Right lobe of liver (tissue), 4 donors: ENCODE data around the gene C8A.

Source experiments
- POLR2A ChIP-seq: fragments of 450-650 bp; IDR thresholded peaks from one replicate; pipeline ENCODE4 v1.6.1; 2017; ENCODE audit warnings: antibody characterized with exemption, mild to moderate bottlenecking
- TF ChIP-seq, protein P1 (sequence below), 4 donors: fragments of 200-600 bp in 3 of 4; fragments of 450-650 bp in 1 of 4; IDR thresholded peaks; one replicate each; pipeline versions ENCODE4 v1.5.1 to v1.8.0; 2016 to 2022; ENCODE audit warnings: antibody characterized with exemption in 4 of 4, mild to moderate bottlenecking in 2 of 4
- donor health status: DM: no; HTN: no; CAD: no.
- donor health status: DM: no; HTN: no; CAD: no.
- donor health status: DM: no; HTN: yes; CAD: no.

DNA sequence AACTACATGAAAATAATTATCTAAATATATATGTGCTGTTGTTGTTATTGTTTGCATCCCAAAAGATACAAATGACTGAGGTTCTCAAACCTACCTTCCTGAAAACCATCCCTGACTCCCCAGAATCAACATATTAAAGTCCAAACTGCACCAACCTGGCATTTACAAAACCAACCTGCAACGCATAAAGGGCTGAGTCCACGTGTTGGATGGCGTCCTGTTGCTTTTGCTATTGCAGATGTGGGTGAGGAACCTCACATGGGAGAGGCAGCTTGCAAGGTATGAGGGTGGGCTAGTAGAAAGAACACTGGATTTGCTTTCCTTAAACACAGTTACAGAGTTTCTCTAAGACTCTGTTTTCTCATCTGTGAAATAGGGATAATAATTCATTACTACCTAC is 112.8 kb downstream of the C8A start:
- TF ChIP-seq, protein P1, sequence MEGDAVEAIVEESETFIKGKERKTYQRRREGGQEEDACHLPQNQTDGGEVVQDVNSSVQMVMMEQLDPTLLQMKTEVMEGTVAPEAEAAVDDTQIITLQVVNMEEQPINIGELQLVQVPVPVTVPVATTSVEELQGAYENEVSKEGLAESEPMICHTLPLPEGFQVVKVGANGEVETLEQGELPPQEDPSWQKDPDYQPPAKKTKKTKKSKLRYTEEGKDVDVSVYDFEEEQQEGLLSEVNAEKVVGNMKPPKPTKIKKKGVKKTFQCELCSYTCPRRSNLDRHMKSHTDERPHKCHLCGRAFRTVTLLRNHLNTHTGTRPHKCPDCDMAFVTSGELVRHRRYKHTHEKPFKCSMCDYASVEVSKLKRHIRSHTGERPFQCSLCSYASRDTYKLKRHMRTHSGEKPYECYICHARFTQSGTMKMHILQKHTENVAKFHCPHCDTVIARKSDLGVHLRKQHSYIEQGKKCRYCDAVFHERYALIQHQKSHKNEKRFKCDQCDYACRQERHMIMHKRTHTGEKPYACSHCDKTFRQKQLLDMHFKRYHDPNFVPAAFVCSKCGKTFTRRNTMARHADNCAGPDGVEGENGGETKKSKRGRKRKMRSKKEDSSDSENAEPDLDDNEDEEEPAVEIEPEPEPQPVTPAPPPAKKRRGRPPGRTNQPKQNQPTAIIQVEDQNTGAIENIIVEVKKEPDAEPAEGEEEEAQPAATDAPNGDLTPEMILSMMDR (IDR thresholded peaks at IDR 0.05), result no peak
- TF ChIP-seq POLR2A, result peak; percentile 79
